Renal cortical epithelial cell (primary cell): ENCODE data around the gene BICDL2. TPM values are rescaled to one million over a fixed set of nuclear protein-coding genes. Genes with fewer than 3 reads are reported as not detected.

ENCODE experiments used
- DNase-seq: peaks from one replicate; pipeline ENCODE4 v3.0.0-alpha.2; 2011; ENCODE audit warnings: low read depth
- total RNA-seq: library from RNA; depleted of rRNA; stranded (reverse); fragments of >200 nt; gene quantifications from 2 replicates; pipeline ENCODE4 v1.2.3, GENCODE V29; 2014

Gene BICDL2
- total RNA-seq, 1 donor from 2014 or later = 0.30 TPM

- DNase-seq = no peak
These were observed 11.4 kb downstream of the BICDL2 start for GRCh38 chr16:3025032-3026002.

GRCh38 chr16:3023669-3024478 is 12.9 kb downstream of the BICDL2 start, which contains the start of the genes HCFC1R1 and THOC6:
Gene HCFC1R1 (minus strand): TSS chr16:3023942. CDS start chr16:3023941, 1 bp downstream.
Gene THOC6 (plus strand): TSS chr16:3024035. CDS start chr16:3024327, 292 bp downstream.
- peak; percentile 95 for DNase-seq

GRCh38 chr16:3023415-3023668 is 13.4 kb downstream of the BICDL2 start:
- DNase-seq = peak; percentile 64

- DNase-seq = no peak
These were observed 13.9 kb downstream of the BICDL2 start for GRCh38 chr16:3022684-3023414.

GRCh38 chr16:3022208-3022683 is 14.5 kb downstream of the BICDL2 start:
- peak; percentile 92 for DNase-seq

- DNase-seq = peak; percentile 93
These were observed 15.1 kb downstream of the BICDL2 start for GRCh38 chr16:3021449-3022207.

- peak; percentile 66 for DNase-seq
These were observed 15.9 kb downstream of the BICDL2 start for GRCh38 chr16:3020604-3021448.

GRCh38 chr16:3020247-3020603 is 16.5 kb downstream of the BICDL2 start, which contains the start of gene TNFRSF12A:
Gene TNFRSF12A (plus strand): TSS chr16:3020368. CDS start chr16:3020398, 30 bp downstream.
- DNase-seq = peak; percentile 36

- DNase-seq = no peak
These were observed 17.0 kb downstream of the BICDL2 start for GRCh38 chr16:3019594-3020246.

GRCh38 chr16:3017794-3018506 is 18.8 kb downstream of the BICDL2 start, which contains the start of gene CLDN6:
Gene CLDN6 (minus strand): TSS chr16:3018183. CDS start chr16:3016021, 2,162 bp downstream.
- DNase-seq = no peak

GRCh38 chr16:3017344-3017743 is 19.4 kb downstream of the BICDL2 start:
- DNase-seq = no peak

- DNase-seq = no peak
These were observed 20.8 kb downstream of the BICDL2 start for GRCh38 chr16:3015865-3016521.

GRCh38 chr16:3014971-3015370 is 21.8 kb downstream of the BICDL2 start:
- no peak for DNase-seq

- no peak for DNase-seq
These were observed 22.6 kb downstream of the BICDL2 start for GRCh38 chr16:3013998-3014690.

- no peak for DNase-seq
These were observed 23.2 kb downstream of the BICDL2 start for GRCh38 chr16:3013491-3013951.

- DNase-seq = no peak
These were observed 23.8 kb downstream of the BICDL2 start, which contains the start of gene CLDN9 for GRCh38 chr16:3012828-3013420. Gene CLDN9 (plus strand): TSS chr16:3012923. CDS start chr16:3013363, 440 bp downstream.

- no peak for DNase-seq
These were observed 24.5 kb downstream of the BICDL2 start for GRCh38 chr16:3012246-3012645.
